Endothelial cell of umbilical vein (primary cell): Measurements from ENCODE around the gene ATP8B3. TPM values are rescaled to one million over a fixed set of nuclear protein-coding genes. Genes with fewer than 3 reads are reported as not detected.

ENCODE experiments used
- BruUV-seq: library from RNA; stranded (reverse); fragments of 400-500 nt; replicated peaks from 2 replicates; lab custom pipeline; 2021; lab: Mats Ljungman, UMichigan
- CTCF ChIA-PET: fragments of 300-600, 350-600 bp; sonication (Branson Sonifier 250); formaldehyde crosslinking; loops from one replicate; lab custom pipeline; 2021; ENCODE audit warnings: antibody characterized with exemption, inconsistent platforms; lab: Charles Lee
- POLR2A ChIA-PET: fragments of 300-600, 350-600 bp; sonication (Branson Sonifier 250); formaldehyde crosslinking; loops from one replicate; lab custom pipeline; 2021; ENCODE audit warnings: antibody characterized with exemption, inconsistent platforms; lab: Charles Lee
- DNase-seq: peaks from one replicate; pipeline ENCODE4 v3.0.0-alpha.2; 2011; ENCODE audit warnings: low read depth, low spot score
- FAIRE-seq: peaks from 2 replicates; lab custom pipeline; 2011; peaks lifted over from hg19 to GRCh38; lab: Jason Lieb, UNC
- H2AFZ ChIP-seq: 2 replicates; pipeline ENCODE4 v1.6.0; 2012; ENCODE audit warnings: low read depth, low read length, control low read depth, inconsistent platforms
- H3K27ac ChIP-seq: 2 replicates; pipeline ENCODE4 v1.5.1; 2011; ENCODE audit warnings: low read depth, mild to moderate bottlenecking, control low read depth, low read length, moderate library complexity; ENCODE audit not compliant: insufficient read depth
- H3K27me3 ChIP-seq, 2 experiments: 2 replicates each; pipeline versions ENCODE4 v1.6.0 to v1.6.1; 2011; ENCODE audit warnings: low read length in 2 of 2, mixed read lengths in 1 of 2; ENCODE audit not compliant: control insufficient read depth in 2 of 2, insufficient read depth in 2 of 2
- H3K36me3 ChIP-seq, 2 experiments: 2 replicates in 1 of 2; 3 replicates in 1 of 2; pipeline ENCODE4 v1.5.1; 2011; ENCODE audit warnings: low read length in 2 of 2, mild to moderate bottlenecking in 1 of 2, moderate library complexity in 1 of 2; ENCODE audit not compliant: control insufficient read depth in 2 of 2, insufficient read depth in 2 of 2; ENCODE audit errors: extremely low read depth in 1 of 2
- H3K4me1 ChIP-seq: 3 replicates; pipeline ENCODE4 v1.5.1; 2011; ENCODE audit warnings: mild to moderate bottlenecking, low read length; ENCODE audit not compliant: control insufficient read depth, insufficient read depth; ENCODE audit errors: extremely low read depth
- H3K4me2 ChIP-seq: 2 replicates; pipeline ENCODE4 v1.6.1; 2011; ENCODE audit warnings: low read length, control low read depth, mixed read lengths; ENCODE audit not compliant: insufficient read depth
- H3K4me3 ChIP-seq, 3 experiments: fragments of 200-600 bp in 1 of 3; sonication (generic), shearing (Covaris generic) in 1 of 3; replicated peaks in 1 of 3; 2 replicates each; pipeline ENCODE4 v1.5.1; 2011 to 2016; ENCODE audit warnings: control low read depth in 3 of 3, low read length in 3 of 3, mild to moderate bottlenecking in 2 of 3, inconsistent platforms in 1 of 3, low read depth in 1 of 3, moderate library complexity in 1 of 3; ENCODE audit not compliant: insufficient read depth in 1 of 3
- H3K79me2 ChIP-seq: 2 replicates; pipeline ENCODE4 v1.6.0; 2012; ENCODE audit warnings: low read length, inconsistent platforms; ENCODE audit not compliant: control insufficient read depth, insufficient read depth
- H3K9ac ChIP-seq: replicated peaks from 2 replicates; pipeline ENCODE3; 2011; ENCODE audit warnings: low read length, control low read depth; ENCODE audit not compliant: insufficient read depth; ENCODE audit errors: extremely low read depth
- H3K9me1 ChIP-seq: replicated peaks from 3 replicates; pipeline ENCODE4 v1.6.0; 2011; ENCODE audit warnings: mild to moderate bottlenecking, low read length; ENCODE audit not compliant: control insufficient read depth, insufficient read depth; ENCODE audit errors: extremely low read depth
- H3K9me3 ChIP-seq: replicated peaks from 2 replicates; pipeline ENCODE4 v1.5.1; 2012; ENCODE audit warnings: low read length, inconsistent platforms; ENCODE audit not compliant: control insufficient read depth, insufficient read depth
- H4K20me1 ChIP-seq: replicated peaks from 2 replicates; pipeline ENCODE3; 2011; ENCODE audit warnings: mild to moderate bottlenecking, low read length; ENCODE audit not compliant: control insufficient read depth, insufficient read depth; ENCODE audit errors: extremely low read depth
- CTCF ChIP-seq, 2 donors: IDR thresholded peaks; 1 replicate in 1 of 2; 2 replicates in 1 of 2; pipeline ENCODE4 v1.5.1; 2011; ENCODE audit warnings: low read length in 2 of 2, mild to moderate bottlenecking in 2 of 2, moderate library complexity in 2 of 2, control low read depth in 1 of 2, inconsistent platforms in 1 of 2, low read depth in 1 of 2; ENCODE audit not compliant: insufficient read depth in 1 of 2; ENCODE audit errors: extremely low read depth in 1 of 2
- EZH2 ChIP-seq: IDR thresholded peaks from 2 replicates; pipeline ENCODE4 v1.6.1; 2012; ENCODE audit warnings: borderline replicate concordance, low read depth, mild to moderate bottlenecking, moderate library complexity, low read length, inconsistent platforms; ENCODE audit not compliant: severe bottlenecking
- FOS ChIP-seq: IDR thresholded peaks from 2 replicates; pipeline ENCODE4 v1.6.1; 2011; ENCODE audit warnings: mild to moderate bottlenecking, low read length, moderate library complexity, borderline replicate concordance; ENCODE audit not compliant: insufficient read depth
- GATA2 ChIP-seq: IDR thresholded peaks from 2 replicates; pipeline ENCODE4 v1.7.0; 2011; ENCODE audit warnings: low read depth, mild to moderate bottlenecking, moderate library complexity, mixed read lengths, low read length; ENCODE audit not compliant: insufficient read length, insufficient read depth
- JUN ChIP-seq: IDR thresholded peaks from 2 replicates; pipeline ENCODE4 v1.6.1; 2011; ENCODE audit warnings: borderline replicate concordance, low read depth; ENCODE audit not compliant: insufficient read length, insufficient read depth
- MAX ChIP-seq: IDR thresholded peaks from 2 replicates; pipeline ENCODE4 v1.6.1; 2011; ENCODE audit not compliant: insufficient read depth, insufficient read length
- MYC ChIP-seq: IDR thresholded peaks from one replicate; pipeline ENCODE4 v1.6.1; 2011; ENCODE audit warnings: mild to moderate bottlenecking, low read depth, low read length
- POLR2A ChIP-seq: IDR thresholded peaks from 2 replicates; pipeline ENCODE4 v1.6.1; 2012; ENCODE audit warnings: low read depth, mild to moderate bottlenecking, control low read depth, low read length
- POLR2AphosphoS5 ChIP-seq: IDR thresholded peaks from 2 replicates; pipeline ENCODE4 v1.6.1; 2012; ENCODE audit warnings: low read depth, mild to moderate bottlenecking, control low read depth, low read length, moderate library complexity; ENCODE audit not compliant: insufficient read depth
- dilution Hi-C: fragments of 300-500 bp; cut with MboI; formaldehyde crosslinking; loops from one replicate; pipeline ENCODE4 v1.15.0; 2019; ENCODE audit warnings: low sequenced_read_pairs; ENCODE audit not compliant: extremely low pct_ligation_motif_present
- intact Hi-C: fragments of 100-400 bp; cut with micrococcal nuclease; formaldehyde crosslinking; loops from one replicate; pipeline ENCODE4 v1.10.0; 2022
- polyA plus RNA-seq, 4 experiments: library from polyadenylated mRNA; depleted of rRNA in 3 of 4; stranded (reverse) in 3 of 4; unstranded in 1 of 4; fragments of >200 nt; gene quantifications; 2 replicates each; pipeline versions ENCODE4 v1.2.1 to v1.2.3, GENCODE V29; 2011 to 2012; ENCODE audit warnings: missing spikeins in 1 of 4
- total RNA-seq: library from RNA; stranded (reverse); gene quantifications from 2 replicates; pipeline ENCODE4 v1.2.3, GENCODE V29; 2021

The ATP8B3 gene
- total and polyA plus RNA-seq, 2 donors (not counting 3 experiments of a cell fraction or from before 2014, with no cell fraction given) = 1.1 to 7.3 TPM

- dilution Hi-C loops (no loop called here), intact Hi-C loops (no loop called here)
- H3K9ac ChIP-seq = no peak overlapping the region
- no TSS peak for BruUV-seq
- TF ChIP-seq FOS (no peak), MYC (no peak), CTCF (IDR thresholded peaks at IDR 0.05; ENCODE audit: extremely low read depth in 1 of 2, insufficient read depth in 1 of 2, low read depth in 1 of 2, low read length in 2 of 2) (no peak), MAX (no peak), JUN (no peak), EZH2 (no peak), POLR2A (no peak), GATA2 (no peak), POLR2AphosphoS5 (no peak)
- ChIA-PET POLR2A (no interaction called here), CTCF (interaction anchor here (0.9 to 1.5 kb wide), 2 partner anchors 18 to 136 kb away, joined by 3 to 4 read pairs; no protein-coding TSS in a partner anchor)
- H3K27ac ChIP-seq = no peak overlapping the region
- no peaks in the 10 kb centered on the region for H3K36me3 ChIP-seq
- FAIRE-seq = no peak
- no peaks in the 10 kb centered on the region for H3K79me2 ChIP-seq
- H3K9me1 ChIP-seq = no peaks in the 10 kb centered on the region
- no peaks in the 10 kb centered on the region for H3K27me3 ChIP-seq
- no peaks in the 10 kb centered on the region for H3K9me3 ChIP-seq
- no peak overlapping the region for H3K4me2 ChIP-seq
- DNase-seq = no peak
- peaks cover 8% of the 10 kb centered on the region for H3K4me1 ChIP-seq
- H2AFZ ChIP-seq = no peak overlapping the region
- H4K20me1 ChIP-seq = no peaks in the 10 kb centered on the region
- no peak overlapping the region for H3K4me3 ChIP-seq
Observed at GRCh38 chr19:1807695-1808394, 4.2 kb downstream of the ATP8B3 start.
